H54 (cell line): Measurements from ENCODE around the gene APP.
"Not testable (repeated sequence)": the region's sequence is repeated elsewhere in the genome, so short reads cannot be mapped to it uniquely, and the experiment has no call there.

Experiments
- DNase-seq: peaks from one replicate; pipeline ENCODE4 v3.0.0; 2011; ENCODE audit warnings: low spot score, mixed read lengths; ENCODE audit not compliant: insufficient read length
- FAIRE-seq: peaks from 3 replicates; lab custom pipeline; 2011; peaks lifted over from hg19 to GRCh38; lab: Jason Lieb, UNC
- POLR2A ChIP-seq: IDR thresholded peaks from 2 replicates; pipeline ENCODE4 v1.6.1; 2011; ENCODE audit warnings: low read depth, mild to moderate bottlenecking, low read length

Gene APP

DNA sequence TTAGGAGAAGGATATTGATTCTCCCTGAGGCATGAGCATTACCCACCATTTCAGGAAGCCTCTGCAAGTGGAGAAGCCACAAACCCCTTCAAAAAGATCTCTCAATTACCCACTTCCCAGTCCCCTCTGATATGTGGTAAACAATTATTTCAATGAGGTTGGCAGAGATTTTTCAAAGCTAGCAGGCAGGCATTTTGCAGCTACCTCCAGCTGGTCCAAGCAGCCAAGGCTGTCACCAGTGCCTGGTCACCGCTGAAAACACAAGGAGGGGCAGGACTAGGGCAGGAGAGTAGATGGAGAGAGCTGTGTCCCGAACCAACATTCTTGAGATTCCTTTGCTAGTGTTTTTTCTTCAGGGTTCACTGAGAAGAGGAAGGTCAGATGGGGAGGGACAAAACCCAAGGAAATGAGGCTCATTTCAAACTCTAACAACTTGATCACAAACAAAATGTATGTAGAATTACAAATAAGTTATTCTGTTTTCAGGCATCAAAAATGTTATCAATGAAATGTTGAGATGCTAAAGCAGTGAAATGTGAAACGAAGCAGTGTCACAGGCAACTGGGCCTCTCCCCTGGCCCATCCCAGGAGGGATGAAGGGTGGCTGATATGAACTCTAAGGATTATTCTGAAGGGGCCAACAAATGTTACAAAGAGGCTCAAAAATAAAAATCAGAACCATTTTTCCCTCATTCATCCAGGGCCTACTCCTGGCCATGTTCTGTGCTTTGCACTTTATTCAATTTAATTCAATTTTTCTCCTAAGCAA lies 22.3 kb downstream of the APP start:
- peak; percentile 69 for FAIRE-seq
- peak; percentile 32 for DNase-seq
- TF ChIP-seq POLR2A, result no peak

GRCh38 chr21:26147535-26147934 lies 23.0 kb downstream of the APP start:
- no peak for FAIRE-seq
- DNase-seq, result no peak
- TF ChIP-seq POLR2A, result no peak

DNA sequence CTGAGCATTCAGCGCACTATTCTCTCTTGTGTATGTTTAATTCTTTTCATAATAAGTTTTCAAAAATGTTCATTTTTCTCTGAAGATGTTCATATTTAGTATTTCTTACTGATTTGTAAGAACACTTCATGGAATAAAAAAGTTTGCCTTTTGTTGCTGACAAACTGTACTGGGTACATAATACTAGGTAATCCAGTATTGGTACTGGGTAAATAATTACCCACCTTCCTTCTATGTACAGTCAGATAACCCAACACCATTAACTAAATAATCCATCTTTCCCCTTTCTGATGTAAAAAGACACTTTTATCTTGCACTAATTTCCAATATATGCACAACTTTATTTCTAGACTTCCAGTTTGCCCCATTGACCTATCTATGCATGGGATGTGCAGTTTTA lies 23.9 kb downstream of the APP start:
- no peak for DNase-seq
- no peak for TF ChIP-seq POLR2A
- no peak for FAIRE-seq

DNA sequence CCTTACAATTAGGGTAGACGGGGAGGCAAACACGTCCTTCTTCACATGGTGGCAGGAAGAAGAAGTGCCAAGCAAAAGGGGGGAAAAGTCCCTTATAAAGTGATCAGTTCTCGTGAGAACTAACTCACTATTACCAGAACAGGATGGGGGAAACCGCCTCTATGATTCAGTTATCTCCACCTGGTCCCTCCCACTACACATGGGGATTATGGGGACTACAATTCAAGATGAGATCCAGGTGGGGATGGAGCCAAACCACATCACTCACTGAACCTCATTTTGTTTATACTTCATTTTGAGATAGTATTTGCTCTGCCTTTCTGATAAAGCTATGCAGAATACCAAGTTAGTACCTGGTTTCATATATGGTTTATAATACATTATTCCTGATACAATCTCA lies 26.5 kb downstream of the APP start:
- no peak for FAIRE-seq
- no peak for DNase-seq
- TF ChIP-seq POLR2A, result no peak

- FAIRE-seq, result no peak
Observed at GRCh38 chr21:26142363-26142762, 28.2 kb downstream of the APP start.

DNA sequence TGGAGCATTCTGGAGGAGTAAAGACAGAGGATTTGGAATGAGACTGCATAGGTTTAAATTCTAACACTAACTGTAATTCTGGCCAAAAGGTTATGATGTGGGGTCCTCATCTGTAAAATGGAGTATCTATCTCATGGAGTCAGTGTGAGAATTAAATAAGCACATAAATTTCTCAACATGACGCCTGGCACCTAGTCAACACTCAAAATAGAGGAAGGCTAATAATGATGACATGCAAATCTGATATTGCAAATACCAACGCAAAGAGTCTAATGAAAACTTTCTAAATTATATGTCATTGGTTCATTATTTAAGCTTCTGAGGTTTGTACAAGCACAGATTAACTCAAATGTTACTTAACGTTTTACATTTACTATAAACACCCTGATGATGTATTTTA lies 29.6 kb downstream of the APP start:
- FAIRE-seq (no peak), DNase-seq (no peak)
- no peak for TF ChIP-seq POLR2A

More at GRCh38 chr21:26142363-26142762, 28.2 kb downstream of the APP start:
- no peak for TF ChIP-seq POLR2A
- DNase-seq, result no peak

GRCh38 chr21:26140164-26140579 lies 30.4 kb downstream of the APP start:
- DNase-seq (peak; percentile 63), FAIRE-seq (peak; percentile 98)
- TF ChIP-seq POLR2A, result no peak

GRCh38 chr21:26138615-26139257 lies 31.8 kb downstream of the APP start:
- DNase-seq (no peak), FAIRE-seq (no peak)
- no peak for TF ChIP-seq POLR2A

GRCh38 chr21:26137379-26138060 lies 33.0 kb downstream of the APP start:
- DNase-seq (no peak), FAIRE-seq (no peak)
- no peak for TF ChIP-seq POLR2A

GRCh38 chr21:26136671-26137070 lies 33.9 kb downstream of the APP start:
- DNase-seq (no peak), FAIRE-seq (no peak)
- TF ChIP-seq POLR2A, result no peak

- FAIRE-seq (no peak), DNase-seq (no peak)
- no peak for TF ChIP-seq POLR2A
Observed at GRCh38 chr21:26135520-26135919, 35.0 kb downstream of the APP start.

GRCh38 chr21:26131554-26131953 lies 39.0 kb downstream of the APP start:
- no peak for FAIRE-seq
- no peak for TF ChIP-seq POLR2A

DNA sequence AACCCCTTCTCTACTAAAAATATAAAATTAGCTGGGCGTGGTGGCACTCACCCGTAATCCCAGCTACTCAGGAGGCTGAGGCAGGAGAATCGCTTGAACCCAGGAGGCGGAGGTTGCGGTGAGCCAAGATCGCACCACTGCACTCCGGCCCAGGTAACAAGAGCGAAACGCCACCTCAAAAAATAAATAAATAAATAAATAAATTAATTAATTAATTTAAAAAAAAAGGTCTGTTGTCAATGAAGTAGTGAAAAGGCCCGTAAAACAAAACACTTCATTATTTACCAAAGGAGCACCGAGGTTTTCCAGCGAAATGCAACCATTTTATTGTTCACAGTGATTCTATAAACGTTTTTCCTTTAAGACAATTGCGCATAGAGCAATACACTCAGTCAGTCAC lies 39.5 kb downstream of the APP start:
- FAIRE-seq, result not testable (repeated sequence)

More at GRCh38 chr21:26131554-26131953, 39.0 kb downstream of the APP start:
- DNase-seq, result no peak

GRCh38 chr21:26130249-26130881 lies 40.2 kb downstream of the APP start:
- no peak for DNase-seq
- TF ChIP-seq POLR2A, result no peak
- FAIRE-seq, result no peak

More for the DNA sequence above, 39.5 kb downstream of the APP start:
- DNase-seq, result not testable (repeated sequence)
